Measurements from ENCODE around the gene WDFY2.

GRCh38 chr13:51660813-51661212 lies 76.6 kb downstream of the WDFY2 start:
- TF ChIP-seq CTCF (IDR thresholded peaks at IDR 0.05) (no peak), POLR2A (IDR thresholded peaks at IDR 0.05) (no peak)
